Activated naive CD8-positive, alpha-beta T cell treated with anti-CD3 and anti-CD28 coated beads, Interleukin-2, amount 10 ng/mL, durations not matched to agents 7 days and 5 days (primary cell): ENCODE measurements around the gene TMEM94. TPM values are rescaled to one million over a fixed set of nuclear protein-coding genes. Genes with fewer than 3 reads are reported as not detected.

Source experiments
- ATAC-seq: fragments of 150-1000 bp; cut with Tn5 transposase; one replicate; pipeline ENCODE4 v1.10.0; 2021; ENCODE audit warnings: low read depth, moderate library complexity
- POLR2A ChIA-PET: fragments of 350-600 bp; sonication (Branson Sonifier 250); formaldehyde crosslinking; loops from one replicate; lab custom pipeline; 2021; ENCODE audit warnings: antibody characterized with exemption; lab: Charles Lee
- DNase-seq: peaks from one replicate; pipeline ENCODE4 v3.0.0; 2021
- H3K27ac Mint-ChIP-seq: one replicate; pipeline ENCODE4 v1.8.0; 2022; ENCODE audit warnings: mild to moderate bottlenecking, mixed read lengths
- H3K27me3 Mint-ChIP-seq: one replicate; pipeline ENCODE4 v1.8.0; 2022; ENCODE audit warnings: mild to moderate bottlenecking, moderate library complexity, mixed read lengths
- H3K36me3 Mint-ChIP-seq: one replicate; pipeline ENCODE4 v1.8.0; 2021; ENCODE audit warnings: mild to moderate bottlenecking, mixed read lengths
- H3K4me1 Mint-ChIP-seq: one replicate; pipeline ENCODE4 v1.8.0; 2021; ENCODE audit warnings: mixed read lengths
- H3K4me3 Mint-ChIP-seq: one replicate; pipeline ENCODE4 v1.8.0; 2022; ENCODE audit warnings: mild to moderate bottlenecking, moderate library complexity, mixed read lengths
- H3K9me3 Mint-ChIP-seq: one replicate; pipeline ENCODE4 v1.8.0; 2021; ENCODE audit warnings: mixed read lengths
- microRNA-seq: library from miRNA; unstranded; fragments of <30 nt; microRNA quantifications from one replicate; pipeline ENCODE4 v1.2.0, GENCODE V29; 2022
- total RNA-seq, 2 experiments: library from RNA; stranded (reverse); gene quantifications; one replicate each; pipeline ENCODE4 v1.2.3, GENCODE V29; 2021

Gene TMEM94
- total RNA-seq, 2 experiments from 2014 or later = 112 to 115 TPM

GRCh38 chr17:75542728-75543336 lies 86.4 kb downstream of the TMEM94 start:
- Mint-ChIP-seq H3K9me3 (no peaks in the 10 kb centered on the region), H3K4me1 (no peaks in the 10 kb centered on the region), H3K27me3 (no peaks in the 10 kb centered on the region), H3K4me3 (no peak overlapping the region), H3K36me3 (no peaks in the 10 kb centered on the region), H3K27ac (no peak overlapping the region)
- no peak for ATAC-seq
- POLR2A ChIA-PET = no interaction called here
- DNase-seq = no peak

GRCh38 chr17:75544250-75544649 lies 87.8 kb downstream of the TMEM94 start:
- POLR2A ChIA-PET = no interaction called here
- no peaks in the 10 kb centered on the region for H3K9me3 Mint-ChIP-seq
- DNase-seq = no peak
- ATAC-seq = no peak
- no peaks in the 10 kb centered on the region for H3K27me3 Mint-ChIP-seq
- H3K4me1 Mint-ChIP-seq = no peaks in the 10 kb centered on the region
- no peak overlapping the region for H3K27ac Mint-ChIP-seq
- no peaks in the 10 kb centered on the region for H3K36me3 Mint-ChIP-seq
- H3K4me3 Mint-ChIP-seq = no peak overlapping the region

GRCh38 chr17:75546181-75546580 lies 89.7 kb downstream of the TMEM94 start:
- POLR2A ChIA-PET = no interaction called here
- no peaks in the 10 kb centered on the region for H3K4me1 Mint-ChIP-seq
- no peaks in the 10 kb centered on the region for H3K27me3 Mint-ChIP-seq
- no peak for ATAC-seq
- no peaks in the 10 kb centered on the region for H3K9me3 Mint-ChIP-seq
- no peak for DNase-seq
- no peak overlapping the region for H3K4me3 Mint-ChIP-seq
- H3K36me3 Mint-ChIP-seq = no peaks in the 10 kb centered on the region
- H3K27ac Mint-ChIP-seq = no peak overlapping the region

GRCh38 chr17:75547091-75547490 lies 90.7 kb downstream of the TMEM94 start:
- no peaks in the 10 kb centered on the region for H3K9me3 Mint-ChIP-seq
- no peak overlapping the region for H3K27ac Mint-ChIP-seq
- ATAC-seq = no peak
- H3K36me3 Mint-ChIP-seq = no peaks in the 10 kb centered on the region
- no peak overlapping the region for H3K4me3 Mint-ChIP-seq
- H3K4me1 Mint-ChIP-seq = no peaks in the 10 kb centered on the region
- no peak for DNase-seq
- no peaks in the 10 kb centered on the region for H3K27me3 Mint-ChIP-seq
- POLR2A ChIA-PET = interaction anchor here (0.7 kb wide), 1 partner anchor 111 kb away, joined by 4 read pairs; no protein-coding TSS in a partner anchor

- no peak overlapping the region for H3K27ac Mint-ChIP-seq
- no peaks in the 10 kb centered on the region for H3K4me1 Mint-ChIP-seq
- POLR2A ChIA-PET = no interaction called here
- no peaks in the 10 kb centered on the region for H3K27me3 Mint-ChIP-seq
- no peak for DNase-seq
- no peak for ATAC-seq
- no peak overlapping the region for H3K4me3 Mint-ChIP-seq
- H3K36me3 Mint-ChIP-seq = no peaks in the 10 kb centered on the region
- H3K9me3 Mint-ChIP-seq = no peaks in the 10 kb centered on the region
Observed at GRCh38 chr17:75548813-75549212, 92.4 kb downstream of the TMEM94 start.

Small RNAs within 50 kb of the gene (microRNA-seq; reads per million reads assigned to microRNA genes)
- not detected for gene MIR6785

Other genes starting within 250 kb of the TMEM94 start
- gene GGA3, start 195.0 kb upstream of the TMEM94 start, total RNA-seq = 10 to 100 TPM; 92.9 to 95.2 TPM
- 10 to 100 TPM; 34.0 to 36.1 TPM for gene MRPS7, start 194.8 kb upstream of the TMEM94 start, total RNA-seq
- 10 to 100 TPM; 44.4 to 44.8 TPM for gene MIF4GD, start 185.4 kb upstream of the TMEM94 start, total RNA-seq
- gene SLC25A19, start 167.2 kb upstream of the TMEM94 start, total RNA-seq = 10 to 100 TPM; 26.7 to 27.9 TPM
- 100 to 1,000 TPM; 149 to 155 TPM for gene GRB2, start 51.0 kb upstream of the TMEM94 start, total RNA-seq
- 1 to 10 TPM in 1 of 2 experiments, under 1 TPM in 1; 0.72 to 2.3 TPM for gene CASKIN2, start 58.9 kb downstream of the TMEM94 start, total RNA-seq
- 10 to 100 TPM; 75.2 to 76.0 TPM for gene TSEN54, start 59.9 kb downstream of the TMEM94 start, total RNA-seq
- 10 to 100 TPM; 36.9 to 37.2 TPM for gene LLGL2, start 69.1 kb downstream of the TMEM94 start, total RNA-seq
- gene MYO15B, start 131.2 kb downstream of the TMEM94 start, total RNA-seq = 100 to 1,000 TPM; 120 to 125 TPM
- gene SMIM5, start 176.8 kb downstream of the TMEM94 start, total RNA-seq = under 1 TPM; 0.26 to 0.42 TPM
- 10 to 100 TPM; 49.8 to 50.8 TPM for gene RECQL5, start 210.5 kb downstream of the TMEM94 start, total RNA-seq
- 100 to 1,000 TPM; 112 to 113 TPM for gene SAP30BP, start 210.7 kb downstream of the TMEM94 start, total RNA-seq